ENCODE results near the gene CFAP410.
"Not testable (repeated sequence)": the region's sequence is repeated elsewhere in the genome, so short reads cannot be mapped to it uniquely, and the experiment has no call there.

CFAP410 gene

GRCh38 chr21:44285138-44285992 is 53.8 kb downstream of the CFAP410 start, which contains the start of gene AIRE:
AIRE (plus strand) TSS chr21:44285876; CDS start chr21:44286007, 131 bp downstream.
- no peak for DNase-seq (ENCODE audit: low read depth)

- DNase-seq (ENCODE audit: low read depth), result no peak
Observed at GRCh38 chr21:44283948-44284347, 55.2 kb downstream of the CFAP410 start.

GRCh38 chr21:44283211-44283785 is 55.9 kb downstream of the CFAP410 start:
- DNase-seq (ENCODE audit: low read depth), result not testable (repeated sequence)

GRCh38 chr21:44282370-44282769 is 56.8 kb downstream of the CFAP410 start:
- DNase-seq (ENCODE audit: low read depth), result no peak

- DNase-seq (ENCODE audit: low read depth), result no peak
Observed at GRCh38 chr21:44281801-44282200, 57.4 kb downstream of the CFAP410 start.

- no peak for DNase-seq (ENCODE audit: low read depth)
Observed at GRCh38 chr21:44279354-44280260, 59.6 kb downstream of the CFAP410 start.

All from fibroblast of gingiva (primary cell).